CD4-positive, alpha-beta T cell (primary cell): ENCODE results near the gene FSTL4. TPM values are rescaled to one million over a fixed set of nuclear protein-coding genes. Genes with fewer than 3 reads are reported as not detected.
A peak's percentile ranks its signal among the peaks of the same experiment; 100 is the strongest.

Experiments
- ATAC-seq: fragments of 200-7000 bp; cut with Tn5 transposase; one replicate; pipeline ENCODE4 v1.10.0; 2022; ENCODE audit warnings: mild to moderate bottlenecking; ENCODE audit not compliant: poor library complexity
- CTCF ChIA-PET: fragments of 350-600 bp; sonication (Branson Sonifier 250); formaldehyde crosslinking; loops from one replicate; lab custom pipeline; 2021; ENCODE audit warnings: antibody characterized with exemption, inconsistent platforms; lab: Charles Lee
- POLR2A ChIA-PET: fragments of 350-600 bp; sonication (Branson Sonifier 250); formaldehyde crosslinking; loops from one replicate; lab custom pipeline; 2021; ENCODE audit warnings: antibody characterized with exemption, inconsistent platforms; lab: Charles Lee
- DNase-seq, 14 experiments: peaks; one replicate each; pipeline ENCODE4 v3.0.0-alpha.2; 2013 to 2020; ENCODE audit warnings: mixed read lengths in 2 of 14
- H3K27ac ChIP-seq, 2 donors: one replicate each; pipeline versions ENCODE4 v1.5.1 to v1.7.0; 2013; ENCODE audit warnings: low read length in 2 of 2, low read depth in 1 of 2, mild to moderate bottlenecking in 1 of 2
- H3K27me3 ChIP-seq, 2 experiments: 1 replicate in 1 of 2; 2 replicates in 1 of 2; pipeline versions ENCODE4 v1.6.1 to v1.7.0; 2013; ENCODE audit warnings: low read length in 2 of 2, control low read depth in 1 of 2, mild to moderate bottlenecking in 1 of 2, moderate library complexity in 1 of 2; ENCODE audit not compliant: insufficient read depth in 2 of 2, control insufficient read depth in 1 of 2
- H3K36me3 ChIP-seq: one replicate; pipeline ENCODE4 v1.6.1; 2013; ENCODE audit warnings: low read length, control low read depth; ENCODE audit not compliant: insufficient read depth
- H3K4me1 ChIP-seq: one replicate; pipeline ENCODE4 v1.6.1; 2013; ENCODE audit warnings: low read length, control low read depth; ENCODE audit not compliant: insufficient read depth
- H3K4me3 ChIP-seq: one replicate; pipeline ENCODE4 v1.5.1; 2013; ENCODE audit warnings: mild to moderate bottlenecking, low read length, moderate library complexity
- H3K9me3 ChIP-seq, 2 experiments: 1 replicate in 1 of 2; 2 replicates in 1 of 2; pipeline versions ENCODE4 v1.6.1 to v1.7.0; 2013; ENCODE audit warnings: low read length in 2 of 2, mild to moderate bottlenecking in 2 of 2, control low read depth in 1 of 2, moderate library complexity in 1 of 2; ENCODE audit not compliant: control insufficient read depth in 1 of 2, insufficient read depth in 1 of 2
- H3K27ac Mint-ChIP-seq: one replicate; pipeline ENCODE4 v1.8.0; 2020; ENCODE audit warnings: mixed read lengths
- H3K27me3 Mint-ChIP-seq: one replicate; pipeline ENCODE4 v1.8.0; 2021; ENCODE audit warnings: mixed read lengths
- H3K36me3 Mint-ChIP-seq: one replicate; pipeline ENCODE4 v1.8.0; 2021; ENCODE audit warnings: low read depth, mixed read lengths
- H3K4me1 Mint-ChIP-seq: one replicate; pipeline ENCODE4 v1.8.0; 2021; ENCODE audit warnings: low read depth, mixed read lengths
- H3K4me3 Mint-ChIP-seq: one replicate; pipeline ENCODE4 v1.8.0; 2020; ENCODE audit warnings: mild to moderate bottlenecking, mixed read lengths
- H3K9me3 Mint-ChIP-seq: one replicate; pipeline ENCODE4 v1.8.0; 2020; ENCODE audit warnings: mixed read lengths
- intact Hi-C, 2 experiments: fragments of 100-400 bp; cut with DNase I in 1 of 2; cut with micrococcal nuclease in 1 of 2; formaldehyde crosslinking; loops; one replicate each; pipeline versions ENCODE4 v1.15.1 to v1.9.0; 2023 to 2025; cut with DNase I, micrococcal nuclease
- total RNA-seq, 174 experiments: library from RNA in 2 of 174; stranded (reverse) in 2 of 174; gene quantifications; one replicate each; pipeline ENCODE4 v1.2.3 and lab custom pipeline; 2021 to 2026
- TF ChIP-seq, protein P1 (sequence below): fragments of 200-600 bp; IDR thresholded peaks from one replicate; pipeline ENCODE4 v1.8.0; 2022; ENCODE audit warnings: antibody characterized with exemption, mild to moderate bottlenecking

The FSTL4 gene
- total RNA-seq, 2 experiments from 2014 or later: not detected

DNA sequence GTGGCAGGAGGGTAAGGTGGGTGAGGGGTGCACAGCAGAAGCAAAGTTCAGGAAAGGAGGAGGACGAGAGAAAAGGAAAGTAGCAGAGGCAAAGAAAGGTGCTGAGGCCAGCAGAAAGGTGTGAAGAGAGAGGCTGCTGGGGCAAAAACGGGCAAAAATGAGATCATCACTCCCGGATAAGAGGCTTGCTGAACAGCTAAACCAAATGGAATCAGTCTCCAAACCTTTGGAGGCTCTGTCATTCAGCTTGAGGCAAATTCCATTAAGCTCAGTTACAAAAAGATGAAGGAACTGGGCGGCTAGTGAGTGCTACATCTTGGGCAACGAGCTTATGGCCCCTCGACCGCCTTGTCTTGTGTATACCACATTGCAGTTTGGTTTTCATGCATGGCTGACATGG is 136.4 kb downstream of the FSTL4 start:
- CTCF ChIA-PET: no interaction called here

DNA sequence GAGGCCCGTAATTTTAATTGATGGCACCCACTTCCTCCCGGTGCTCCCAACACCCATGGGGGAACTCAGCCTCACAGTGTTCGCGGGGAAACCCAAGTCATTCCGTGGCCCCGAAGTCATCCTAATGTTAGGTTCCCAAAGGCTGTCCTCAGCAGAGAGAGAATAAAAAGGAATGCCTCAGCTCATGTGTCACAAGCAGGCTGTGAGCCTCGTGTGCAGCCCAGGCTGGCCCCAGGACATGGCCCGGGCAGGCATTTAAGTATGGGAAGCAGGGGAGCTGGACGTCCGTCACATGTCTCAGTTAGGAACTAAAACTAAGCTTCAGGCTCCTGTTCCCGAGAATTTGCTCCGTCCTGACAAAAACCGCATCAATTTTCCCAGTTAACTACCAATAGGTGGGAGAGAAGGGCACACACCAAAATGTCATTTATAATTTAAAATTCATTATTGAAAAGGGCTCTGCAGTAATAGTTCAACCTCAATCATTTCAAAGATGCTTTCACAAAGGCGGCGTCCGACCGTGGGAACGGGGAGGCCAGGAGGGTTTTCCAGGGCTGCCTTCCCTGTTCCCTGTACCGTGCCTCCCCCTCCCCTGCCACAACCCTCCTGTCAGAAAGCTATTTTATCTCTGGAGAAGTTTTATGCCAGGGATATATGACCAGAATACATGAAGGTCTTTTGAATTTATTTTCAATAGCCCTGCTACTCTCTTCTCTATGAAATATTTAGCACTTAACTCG is 137.3 kb downstream of the FSTL4 start:
- DNase-seq (peak in 1 of 14 experiments; percentile 15), ATAC-seq (no peak)
- H3K27me3 Mint-ChIP-seq: peaks cover 16% of the 10 kb centered on the region
- no peak overlapping the region for H3K27ac ChIP-seq
- no peaks in the 10 kb centered on the region for H3K36me3 Mint-ChIP-seq
- TF ChIP-seq, protein P1, sequence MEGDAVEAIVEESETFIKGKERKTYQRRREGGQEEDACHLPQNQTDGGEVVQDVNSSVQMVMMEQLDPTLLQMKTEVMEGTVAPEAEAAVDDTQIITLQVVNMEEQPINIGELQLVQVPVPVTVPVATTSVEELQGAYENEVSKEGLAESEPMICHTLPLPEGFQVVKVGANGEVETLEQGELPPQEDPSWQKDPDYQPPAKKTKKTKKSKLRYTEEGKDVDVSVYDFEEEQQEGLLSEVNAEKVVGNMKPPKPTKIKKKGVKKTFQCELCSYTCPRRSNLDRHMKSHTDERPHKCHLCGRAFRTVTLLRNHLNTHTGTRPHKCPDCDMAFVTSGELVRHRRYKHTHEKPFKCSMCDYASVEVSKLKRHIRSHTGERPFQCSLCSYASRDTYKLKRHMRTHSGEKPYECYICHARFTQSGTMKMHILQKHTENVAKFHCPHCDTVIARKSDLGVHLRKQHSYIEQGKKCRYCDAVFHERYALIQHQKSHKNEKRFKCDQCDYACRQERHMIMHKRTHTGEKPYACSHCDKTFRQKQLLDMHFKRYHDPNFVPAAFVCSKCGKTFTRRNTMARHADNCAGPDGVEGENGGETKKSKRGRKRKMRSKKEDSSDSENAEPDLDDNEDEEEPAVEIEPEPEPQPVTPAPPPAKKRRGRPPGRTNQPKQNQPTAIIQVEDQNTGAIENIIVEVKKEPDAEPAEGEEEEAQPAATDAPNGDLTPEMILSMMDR: no peak
- ChIA-PET CTCF (no interaction called here), POLR2A (no interaction called here)
- H3K4me1 Mint-ChIP-seq: peaks cover 4% of the 10 kb centered on the region
- H3K4me1 ChIP-seq: peaks cover 12% of the 10 kb centered on the region
- H3K27ac Mint-ChIP-seq: no peak overlapping the region
- no peaks in the 10 kb centered on the region for H3K36me3 ChIP-seq
- H3K4me3 ChIP-seq: no peak overlapping the region
- no peaks in the 10 kb centered on the region for H3K27me3 ChIP-seq
- H3K9me3 Mint-ChIP-seq: no peaks in the 10 kb centered on the region
- H3K9me3 ChIP-seq: no peaks in the 10 kb centered on the region
- intact Hi-C loops: no loop called here
- H3K4me3 Mint-ChIP-seq: no peak overlapping the region

More for the DNA sequence above, 136.4 kb downstream of the FSTL4 start:
- Mint-ChIP-seq H3K36me3 (no peaks in the 10 kb centered on the region), H3K4me1 (peaks cover 4% of the 10 kb centered on the region), H3K27ac (no peak overlapping the region), H3K9me3 (no peaks in the 10 kb centered on the region), H3K27me3 (peaks cover 16% of the 10 kb centered on the region), H3K4me3 (no peak overlapping the region)
- Histone ChIP-seq H3K4me3 (no peak overlapping the region), H3K4me1 (peaks cover 12% of the 10 kb centered on the region), H3K27me3 (no peaks in the 10 kb centered on the region), H3K9me3 (no peaks in the 10 kb centered on the region), H3K27ac (no peak overlapping the region), H3K36me3 (no peaks in the 10 kb centered on the region)
- TF ChIP-seq, protein P1: no peak
- no peak for ATAC-seq
- POLR2A ChIA-PET: no interaction called here
- DNase-seq: no peak
- intact Hi-C loops: no loop called here

DNA sequence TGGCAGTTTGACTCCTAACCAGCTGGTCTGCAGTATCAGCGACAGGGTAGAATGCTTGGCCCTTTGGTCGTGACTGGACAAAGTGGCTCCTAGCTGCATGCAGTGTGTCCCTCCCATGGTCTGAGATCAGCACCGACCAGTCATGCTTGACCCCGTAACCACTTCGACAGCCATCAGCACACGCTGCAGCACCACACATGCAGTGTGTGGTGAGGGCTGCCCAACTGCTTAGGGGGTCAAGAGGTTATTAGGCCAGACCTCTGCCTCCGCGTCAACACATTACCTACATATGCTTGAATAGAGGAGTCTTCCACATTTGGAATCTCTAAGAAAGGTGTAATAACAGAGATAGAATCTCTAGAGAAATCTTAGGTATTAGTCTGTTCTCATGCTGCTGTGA is 139.1 kb downstream of the FSTL4 start:
- H3K36me3 ChIP-seq: no peaks in the 10 kb centered on the region
- Mint-ChIP-seq H3K4me3 (no peak overlapping the region), H3K9me3 (no peaks in the 10 kb centered on the region), H3K36me3 (no peaks in the 10 kb centered on the region), H3K4me1 (peaks cover 8% of the 10 kb centered on the region), H3K27ac (no peak overlapping the region), H3K27me3 (peaks cover 16% of the 10 kb centered on the region)
- H3K9me3 ChIP-seq: no peaks in the 10 kb centered on the region
- H3K4me1 ChIP-seq: peaks cover 24% of the 10 kb centered on the region
- H3K27ac ChIP-seq: no peak overlapping the region
- TF ChIP-seq, protein P1: no peak
- no peak for DNase-seq
- no peak for ATAC-seq
- intact Hi-C loops: no loop called here
- CTCF ChIA-PET: no interaction called here
- POLR2A ChIA-PET: no interaction called here
- no peak overlapping the region for H3K4me3 ChIP-seq
- no peaks in the 10 kb centered on the region for H3K27me3 ChIP-seq
